Kidney capillary endothelial cell (primary cell): ENCODE measurements around the gene LILRA1.
"Not testable (repeated sequence)": the region's sequence is repeated elsewhere in the genome, so short reads cannot be mapped to it uniquely, and the experiment has no call there.

Experiments used
- DNase-seq: peaks from one replicate; pipeline ENCODE4 v3.0.0-alpha.2; 2018; ENCODE audit warnings: low spot score

Gene LILRA1

GRCh38 chr19:54577334-54577733 lies 16.1 kb upstream of the LILRA1 start:
- no peak for DNase-seq

- not testable (repeated sequence) for DNase-seq
These were observed 15.2 kb upstream of the LILRA1 start for GRCh38 chr19:54578268-54578667.

DNA sequence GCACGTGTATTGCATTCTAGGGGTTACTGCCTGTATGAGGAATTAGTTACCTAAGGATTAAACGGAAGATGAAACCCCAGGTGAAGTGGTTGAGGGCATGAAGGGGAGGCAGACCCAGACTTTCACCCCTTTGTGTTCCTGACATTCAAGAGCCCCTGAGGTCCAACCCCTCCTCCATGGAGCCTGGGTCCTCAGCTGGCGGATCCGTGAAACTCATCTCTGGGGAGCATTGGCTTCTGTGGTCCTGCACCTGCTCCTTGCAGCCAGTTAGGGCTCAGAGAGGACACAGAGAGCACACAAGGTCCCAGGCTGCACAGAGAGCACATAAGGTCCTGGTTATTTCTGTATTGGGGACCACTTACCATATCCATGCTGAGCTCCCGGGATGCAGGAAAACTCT lies 7.0 kb upstream of the LILRA1 start:
- DNase-seq = no peak

GRCh38 chr19:54587026-54587425 lies 6.4 kb upstream of the LILRA1 start:
- DNase-seq = no peak

DNA sequence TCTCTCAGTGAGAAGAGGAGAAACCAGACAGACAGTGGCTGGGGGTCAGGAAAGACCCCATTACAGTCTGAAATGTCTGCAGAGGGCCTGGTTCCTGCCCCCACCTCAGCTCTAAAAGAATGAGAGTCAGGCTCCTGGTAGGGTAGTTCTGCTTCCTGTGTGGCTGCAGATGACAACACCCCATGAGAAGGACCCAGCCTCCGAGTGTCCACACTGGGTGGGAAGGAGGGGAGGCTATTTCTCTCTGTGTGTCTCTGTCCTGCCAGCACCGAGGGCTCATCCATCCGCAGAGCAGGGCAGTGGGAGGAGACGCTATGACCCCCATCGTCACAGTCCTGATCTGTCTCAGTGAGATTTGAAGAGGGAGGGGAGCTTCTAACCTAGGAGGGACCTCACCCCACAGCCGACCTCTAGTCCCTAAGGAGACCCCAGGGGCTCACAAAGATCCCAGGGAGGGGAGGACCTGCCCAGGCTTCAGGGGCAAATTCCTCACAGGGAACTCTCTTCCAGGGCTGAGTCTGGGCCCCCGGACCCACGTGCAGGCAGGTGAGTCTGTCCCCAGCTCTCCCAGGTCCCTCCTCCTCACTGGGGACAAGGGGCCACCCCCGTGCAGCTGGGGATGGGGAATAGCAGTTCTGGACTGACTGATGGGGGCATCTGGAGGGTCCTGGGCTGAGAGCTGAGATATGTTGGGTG lies 647 bp downstream of the LILRA1 start:
- not testable (repeated sequence) for DNase-seq

GRCh38 chr19:54594737-54595136 lies 1.3 kb downstream of the LILRA1 start:
- no peak for DNase-seq

DNA sequence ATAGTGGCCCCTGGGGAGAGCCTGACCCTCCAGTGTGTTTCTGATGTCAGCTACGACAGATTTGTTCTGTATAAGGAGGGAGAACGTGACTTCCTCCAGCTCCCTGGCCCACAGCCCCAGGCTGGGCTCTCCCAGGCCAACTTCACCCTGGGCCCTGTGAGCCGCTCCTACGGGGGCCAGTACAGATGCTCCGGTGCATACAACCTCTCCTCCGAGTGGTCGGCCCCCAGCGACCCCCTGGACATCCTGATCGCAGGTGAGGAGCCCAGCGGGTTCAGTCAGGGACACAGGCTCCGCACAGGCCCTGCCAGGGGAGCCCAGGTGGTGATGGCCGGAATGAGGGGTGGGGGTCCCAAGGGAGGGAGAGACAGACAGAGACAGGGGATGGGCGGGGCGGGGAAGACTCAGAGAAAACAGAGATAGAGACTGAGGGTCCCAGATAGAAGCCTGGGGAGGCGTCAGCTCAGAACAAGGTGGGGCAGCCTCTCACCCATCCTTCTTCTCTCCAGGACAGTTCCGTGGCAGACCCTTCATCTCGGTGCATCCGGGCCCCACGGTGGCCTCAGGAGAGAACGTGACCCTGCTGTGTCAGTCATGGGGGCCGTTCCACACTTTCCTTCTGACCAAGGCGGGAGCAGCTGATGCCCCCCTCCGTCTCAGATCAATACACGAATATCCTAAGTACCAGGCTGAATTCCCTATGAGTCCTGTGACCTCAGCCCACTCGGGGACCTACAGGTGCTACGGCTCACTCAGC lies 2.4 kb downstream of the LILRA1 start:
- DNase-seq = not testable (repeated sequence)

DNA sequence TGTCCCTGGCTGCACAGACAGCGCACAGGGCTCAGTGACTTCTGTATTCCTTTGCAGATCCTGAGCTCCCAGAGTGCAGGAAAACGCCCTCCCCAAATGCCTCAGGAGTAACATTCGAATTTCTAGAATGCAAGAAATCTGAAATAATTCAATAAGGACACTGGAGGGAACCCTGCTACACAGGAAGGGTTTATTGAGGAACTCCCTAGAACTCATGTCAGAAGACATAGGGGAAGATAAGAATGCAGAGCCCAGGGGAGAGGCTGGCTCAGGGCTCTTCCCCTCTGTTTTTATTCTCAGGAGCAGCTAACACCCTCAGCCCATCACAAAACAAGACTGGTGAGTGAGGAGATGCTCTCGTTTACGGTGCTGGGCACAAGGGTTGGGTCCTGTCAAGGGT lies 6.8 kb downstream of the LILRA1 start:
- no peak for DNase-seq

DNA sequence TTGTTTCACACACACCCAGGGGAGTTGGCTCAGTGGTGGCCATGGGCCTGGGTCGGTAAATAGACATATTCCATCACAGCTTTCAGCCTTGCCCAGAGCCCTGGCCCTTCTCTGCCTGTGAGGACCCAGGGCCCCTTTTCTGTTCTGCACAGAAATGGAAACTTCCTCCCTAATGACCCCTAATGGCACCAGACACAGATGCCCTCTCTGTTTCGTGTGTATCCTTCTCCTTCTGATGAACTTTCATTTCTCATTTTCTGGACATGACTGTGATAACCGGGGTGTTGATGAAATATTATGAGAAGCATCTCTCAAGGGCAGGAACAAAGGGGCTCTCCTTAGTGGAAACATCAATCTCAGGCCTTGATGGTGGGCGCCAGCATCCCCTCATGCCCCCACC lies 12.8 kb downstream of the LILRA1 start:
- no peak for DNase-seq

GRCh38 chr19:54606891-54607784 lies 13.7 kb downstream of the LILRA1 start:
- DNase-seq = no peak

GRCh38 chr19:54607785-54608150 lies 14.3 kb downstream of the LILRA1 start:
- no peak for DNase-seq

GRCh38 chr19:54608205-54608604 lies 14.8 kb downstream of the LILRA1 start:
- DNase-seq = no peak

GRCh38 chr19:54608792-54609191 lies 15.4 kb downstream of the LILRA1 start:
- no peak for DNase-seq

- DNase-seq = no peak
These were observed 15.9 kb downstream of the LILRA1 start for GRCh38 chr19:54609356-54609791.

- DNase-seq = no peak
These were observed 19.0 kb downstream of the LILRA1 start for GRCh38 chr19:54612428-54612827.

GRCh38 chr19:54614726-54615125 lies 21.3 kb downstream of the LILRA1 start:
- DNase-seq = no peak

- DNase-seq = no peak
These were observed 22.6 kb downstream of the LILRA1 start for GRCh38 chr19:54616057-54616456.

DNA sequence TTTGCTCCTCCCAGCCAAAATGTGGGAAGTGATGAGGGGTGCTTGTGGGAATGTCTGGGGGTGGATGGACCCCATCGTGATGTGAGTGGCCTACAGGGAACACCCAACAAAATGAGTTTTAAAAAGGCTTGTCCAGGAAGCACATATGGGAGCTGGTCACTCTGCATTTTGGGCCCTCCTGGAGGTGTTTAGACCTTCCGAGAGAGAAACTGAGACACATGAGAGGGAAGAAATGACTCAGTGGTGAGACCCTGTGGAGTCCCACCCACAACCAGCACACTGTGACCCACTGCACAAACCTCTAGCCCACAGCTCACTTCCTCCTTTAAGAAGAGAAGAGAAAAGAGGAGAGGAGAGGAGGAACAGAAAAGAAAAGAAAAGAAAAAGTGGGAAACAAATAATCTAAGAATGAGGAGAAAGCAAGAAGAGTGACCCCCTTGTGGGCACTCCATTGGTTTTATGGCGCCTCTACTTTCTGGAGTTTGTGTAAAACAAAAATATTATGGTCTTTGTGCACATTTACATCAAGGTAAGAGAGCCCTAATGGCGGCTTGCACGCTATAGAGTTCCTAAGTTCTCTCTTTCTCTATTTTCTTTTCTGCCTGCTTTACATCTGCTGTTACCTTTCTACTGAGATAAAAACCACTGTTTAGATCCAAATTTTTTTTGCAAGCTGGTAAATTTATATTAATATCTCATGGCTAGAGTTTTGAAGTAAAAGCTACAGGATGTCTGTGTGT lies 23.6 kb downstream of the LILRA1 start:
- DNase-seq = no peak

GRCh38 chr19:54620464-54620863 lies 27.0 kb downstream of the LILRA1 start:
- DNase-seq = no peak

- DNase-seq = no peak
These were observed 29.0 kb downstream of the LILRA1 start for GRCh38 chr19:54622431-54622830.

DNA sequence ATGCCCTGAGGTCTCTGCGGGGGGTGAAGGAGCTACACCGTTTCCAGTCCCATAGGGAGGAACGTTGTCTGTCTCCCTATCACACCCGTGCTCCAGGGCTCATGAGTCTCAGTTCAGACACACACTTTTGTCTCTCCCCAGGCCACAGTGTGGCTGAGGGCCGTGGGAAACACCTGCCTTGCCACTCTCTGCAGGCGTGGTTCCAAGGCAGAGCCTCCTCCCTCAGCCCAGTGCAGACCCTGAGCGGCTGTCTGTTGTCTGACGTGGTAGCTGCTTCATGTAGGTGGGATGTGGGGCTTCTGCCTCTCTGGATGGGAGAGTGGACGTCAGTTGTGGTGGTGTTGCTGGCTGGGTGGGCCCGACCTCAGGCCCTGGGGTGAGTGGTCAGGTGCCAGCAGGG lies 30.8 kb downstream of the LILRA1 start:
- not testable (repeated sequence) for DNase-seq
